HG02973 (cell line): ENCODE data around the gene BBOX1.
A peak's percentile ranks its signal among the peaks of the same experiment; 100 is the strongest.
"Not testable (repeated sequence)": the region's sequence is repeated elsewhere in the genome, so short reads cannot be mapped to it uniquely, and the experiment has no call there.

Experiments
- ATAC-seq: cut with Tn5 transposase; IDR thresholded peaks from one replicate; pipeline ENCODE4 v1.9.1; 2021; ENCODE audit warnings: moderate library complexity; ENCODE audit not compliant: unreplicated experiment

BBOX1 gene

GRCh38 chr11:27120211-27120610 is 79.6 kb downstream of the BBOX1 start:
- ATAC-seq = no peak

DNA sequence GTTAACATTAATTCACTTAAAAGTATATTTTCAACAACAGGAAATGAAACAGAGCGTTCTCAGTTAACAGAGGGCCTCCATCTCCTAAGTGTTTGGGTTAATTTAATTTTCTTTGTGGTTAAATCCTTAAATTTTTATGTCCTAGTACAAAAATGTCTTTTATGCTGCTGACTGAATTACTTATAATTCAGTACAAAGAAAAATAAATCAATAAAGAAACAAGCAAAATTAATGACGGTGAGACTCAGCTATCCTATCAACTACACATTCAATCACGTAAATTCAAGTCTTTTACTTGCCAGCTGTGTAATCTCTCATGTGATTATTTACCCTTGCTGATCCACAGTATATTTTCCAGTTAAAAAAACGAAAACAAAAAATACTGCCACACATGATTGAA is 81.4 kb downstream of the BBOX1 start:
- ATAC-seq = no peak

DNA sequence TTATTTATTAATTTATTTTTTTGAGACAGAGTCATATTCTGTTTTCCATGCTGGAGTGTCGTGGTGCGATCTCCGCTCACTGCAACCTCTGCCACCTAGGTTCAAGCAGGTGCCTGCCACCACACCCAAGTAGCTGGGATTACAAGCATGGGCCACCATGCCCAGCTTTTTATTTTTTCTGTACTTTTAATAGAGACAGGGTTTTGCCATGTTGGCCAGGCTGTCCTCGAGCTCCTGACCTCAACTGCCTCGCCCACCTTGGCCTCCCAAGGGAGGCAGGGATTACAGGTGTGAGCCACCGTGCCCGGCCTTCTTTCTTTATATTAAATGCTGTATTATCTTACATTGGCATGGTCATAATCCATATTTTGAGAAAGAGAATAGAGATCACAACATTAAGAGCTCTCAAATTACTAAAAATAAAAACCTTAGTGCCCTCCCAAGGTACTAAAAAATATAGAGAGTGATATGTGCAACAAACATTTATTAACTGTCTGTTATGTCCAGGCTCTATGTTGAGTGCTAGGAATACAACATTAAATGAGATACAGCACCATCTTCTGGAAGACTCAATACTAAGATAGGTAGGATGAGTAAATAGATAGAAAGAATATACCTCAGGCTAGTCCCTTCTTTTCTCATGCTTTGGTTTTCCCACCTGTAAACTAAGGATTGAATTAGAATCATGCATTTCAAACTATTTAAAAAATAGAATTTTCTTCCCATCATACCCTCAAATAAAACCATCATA is 84.1 kb downstream of the BBOX1 start:
- ATAC-seq = no peak

GRCh38 chr11:27129686-27130085 is 89.1 kb downstream of the BBOX1 start:
- no peak for ATAC-seq

GRCh38 chr11:27130806-27131205 is 90.2 kb downstream of the BBOX1 start:
- ATAC-seq = no peak

- ATAC-seq = not testable (repeated sequence)
Observed at GRCh38 chr11:27135924-27136329, 95.3 kb downstream of the BBOX1 start.

- ATAC-seq = no peak
Observed at GRCh38 chr11:27138716-27139115, 98.1 kb downstream of the BBOX1 start.

GRCh38 chr11:27139742-27140367 is 99.2 kb downstream of the BBOX1 start:
- no peak for ATAC-seq

GRCh38 chr11:27141576-27141975 is 101.0 kb downstream of the BBOX1 start:
- no peak for ATAC-seq

GRCh38 chr11:27147916-27148315 is 107.3 kb downstream of the BBOX1 start:
- no peak for ATAC-seq

DNA sequence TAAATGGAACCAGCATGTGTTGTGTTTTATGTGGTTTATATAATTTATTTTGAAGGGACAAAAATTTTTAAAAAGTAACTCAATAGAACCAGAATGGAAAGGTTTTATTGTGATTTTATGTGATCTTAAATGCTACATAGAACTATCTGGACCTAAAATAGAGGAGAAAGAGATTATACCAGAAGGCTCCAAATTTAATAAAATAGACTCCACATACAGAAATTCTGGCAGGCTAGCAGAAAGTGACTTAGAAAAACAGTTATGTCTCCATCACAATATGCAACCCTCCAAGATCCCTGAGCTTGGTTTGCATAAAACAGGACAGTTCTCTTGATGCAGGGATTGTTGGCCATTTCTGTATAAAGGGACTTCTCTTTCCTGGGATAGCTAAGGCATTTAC is 107.9 kb downstream of the BBOX1 start:
- no peak for ATAC-seq

DNA sequence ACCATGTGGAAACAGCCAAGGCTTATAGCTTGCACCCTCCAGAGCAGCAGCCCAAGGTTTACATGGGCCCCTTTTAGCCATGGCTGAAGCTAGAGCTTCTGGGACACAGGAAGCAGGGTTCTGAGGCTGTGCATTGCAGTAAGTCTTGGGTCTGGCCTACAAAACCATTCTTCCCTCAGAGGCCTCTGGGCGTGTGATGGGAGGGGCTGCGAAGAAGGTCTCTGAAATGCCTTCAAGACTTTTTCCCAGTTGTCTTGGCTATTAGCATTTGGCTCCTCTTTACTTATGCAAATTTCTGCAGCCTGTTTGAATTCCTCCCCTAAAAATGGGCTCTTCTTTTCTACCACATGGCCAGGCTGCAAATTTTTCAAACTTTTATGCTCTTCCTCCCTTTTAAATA is 109.5 kb downstream of the BBOX1 start:
- no peak for ATAC-seq

GRCh38 chr11:27153136-27153535 is 112.5 kb downstream of the BBOX1 start:
- no peak for ATAC-seq

DNA sequence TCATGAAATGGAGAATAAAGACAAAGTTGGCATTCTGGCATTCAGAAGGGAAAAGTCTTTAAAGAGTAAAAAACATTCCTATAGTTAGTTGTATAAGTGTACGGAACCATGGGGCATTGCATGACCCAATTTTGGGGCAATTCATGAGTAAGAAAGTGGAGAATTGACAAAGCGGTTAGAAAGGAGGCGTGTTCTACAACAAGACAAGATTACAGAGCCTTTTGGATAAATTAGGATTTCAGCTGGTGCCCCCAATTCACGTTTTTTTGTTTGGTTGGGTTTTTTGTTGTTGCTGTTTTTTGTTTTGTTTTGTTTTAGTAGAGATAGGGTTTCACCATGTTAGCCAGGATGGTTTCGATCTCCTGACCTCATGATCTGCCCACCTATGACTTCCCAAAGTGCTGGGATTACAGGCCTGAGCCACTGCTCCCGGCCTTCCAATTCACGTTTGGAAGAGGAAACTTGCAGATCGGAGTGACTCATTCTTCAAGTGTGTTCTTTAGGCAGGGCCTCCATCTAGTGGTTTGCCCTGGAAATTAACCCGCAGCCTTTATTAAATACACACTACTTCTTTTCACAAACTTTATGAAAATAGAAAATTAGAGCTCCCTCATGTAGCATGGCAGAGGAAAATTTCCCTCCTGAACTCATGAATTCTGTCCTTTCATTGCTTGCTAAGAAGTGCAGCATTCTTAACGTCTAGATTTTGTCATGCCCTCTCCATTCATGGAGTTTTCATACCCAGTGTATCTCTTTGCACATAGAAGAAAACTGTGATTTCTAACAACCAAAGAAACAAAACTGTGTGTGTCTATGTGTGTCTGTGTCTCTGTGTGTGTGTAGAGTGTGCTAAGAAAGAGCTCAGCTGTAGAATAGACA is 118.1 kb downstream of the BBOX1 start:
- peak; percentile 78 for ATAC-seq

GRCh38 chr11:27159335-27159679 is 118.7 kb downstream of the BBOX1 start:
- no peak for ATAC-seq

- no peak for ATAC-seq
Observed at GRCh38 chr11:27161071-27161470, 120.5 kb downstream of the BBOX1 start.

GRCh38 chr11:27162237-27162636 is 121.6 kb downstream of the BBOX1 start:
- no peak for ATAC-seq

GRCh38 chr11:27166130-27166529 is 125.5 kb downstream of the BBOX1 start:
- no peak for ATAC-seq

DNA sequence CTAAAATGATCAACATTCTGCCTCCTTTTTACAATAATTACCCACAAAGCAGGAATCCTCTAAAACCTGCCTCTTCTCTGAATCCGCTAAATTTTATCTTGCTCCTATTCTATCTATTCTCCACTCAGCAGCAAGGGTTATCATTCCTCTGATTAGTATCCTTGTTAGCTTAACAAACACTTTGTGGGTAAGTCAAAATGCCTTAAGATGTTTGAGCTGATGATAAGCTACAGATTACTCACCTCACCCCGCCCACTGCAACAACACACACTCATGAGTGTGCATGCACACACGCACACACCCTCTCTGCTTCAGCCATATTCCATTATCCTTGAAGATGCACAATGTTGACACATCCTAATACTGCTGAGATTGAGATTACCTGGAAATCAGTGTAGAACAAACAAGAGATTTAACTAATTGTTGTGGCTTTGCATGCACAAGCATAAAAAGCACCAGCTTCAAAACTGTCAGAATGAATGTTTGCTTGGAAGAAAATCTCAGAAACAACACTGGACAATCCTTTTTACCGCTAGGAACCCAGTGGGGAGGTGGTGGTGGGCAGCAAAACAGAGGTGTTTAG is 130.9 kb downstream of the BBOX1 start:
- no peak for ATAC-seq

DNA sequence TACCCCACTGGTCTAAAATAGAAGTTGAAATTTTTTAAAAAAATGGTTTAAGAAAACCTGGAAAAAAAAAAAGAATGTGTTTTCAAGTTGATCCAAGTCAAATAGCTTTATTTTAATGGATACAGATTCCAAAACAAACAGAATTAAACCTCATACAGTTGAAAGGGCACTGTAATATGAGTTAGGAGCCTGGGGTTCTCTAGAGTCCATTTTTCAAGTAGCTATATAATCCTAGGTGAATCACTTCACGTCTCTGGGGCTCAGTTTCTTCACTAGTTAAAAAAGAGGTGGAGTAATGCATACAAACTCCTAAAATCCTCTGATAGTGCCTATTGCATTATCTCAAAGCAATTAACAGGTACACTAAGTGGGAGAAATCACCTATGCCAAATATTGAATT is 132.9 kb downstream of the BBOX1 start:
- ATAC-seq = no peak

- ATAC-seq = no peak
Observed at GRCh38 chr11:27174021-27174420, 133.4 kb downstream of the BBOX1 start.
